DMS 273 treated with DMSO at 0.1 percent for 48 hours (cell line): Measurements from ENCODE around the gene KLHL34.

Experiments used
- DNase-seq: peaks from one replicate; lab custom pipeline; 2025; lab: John Stamatoyannopoulos, UW

KLHL34 gene

DNA sequence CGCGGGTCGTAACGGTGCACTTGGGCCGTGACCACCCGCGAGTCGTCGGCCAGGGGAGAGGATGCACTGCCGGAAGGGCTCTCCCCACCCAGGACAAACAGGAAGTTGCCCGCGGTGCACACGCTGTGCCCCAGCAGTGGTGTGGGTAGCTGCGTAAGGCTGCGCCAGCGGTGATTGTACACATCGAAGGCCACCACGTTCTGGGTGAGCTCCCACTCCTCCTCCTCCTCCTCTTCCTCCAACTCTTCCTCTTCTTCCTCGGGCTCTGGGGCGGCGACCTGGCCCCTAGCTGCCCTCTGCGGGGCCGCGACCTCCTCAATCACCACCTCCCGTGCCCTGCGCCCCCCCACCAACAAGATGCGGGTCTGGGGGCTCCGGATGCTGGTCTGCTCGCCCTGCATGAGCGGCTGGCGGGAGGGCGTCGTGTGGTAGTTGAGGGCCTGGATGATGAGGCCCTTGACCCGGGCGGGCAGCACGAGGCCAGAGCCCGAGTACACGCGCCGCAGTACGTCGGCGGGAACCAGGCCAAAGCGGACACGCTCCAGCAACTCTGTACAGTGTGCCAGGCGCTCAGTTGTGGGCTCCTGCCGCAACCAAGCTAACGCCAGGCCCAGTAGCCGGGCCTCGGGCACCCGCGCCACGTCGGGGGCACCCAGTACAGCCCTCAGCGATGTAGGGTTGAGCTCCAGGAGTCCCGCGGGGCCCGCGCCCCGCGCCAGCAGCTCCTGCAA is 1.4 kb downstream of the KLHL34 start:
- no peak for DNase-seq

GRCh38 chrX:21655901-21656586 is 2.1 kb downstream of the KLHL34 start:
- DNase-seq, result no peak

DNA sequence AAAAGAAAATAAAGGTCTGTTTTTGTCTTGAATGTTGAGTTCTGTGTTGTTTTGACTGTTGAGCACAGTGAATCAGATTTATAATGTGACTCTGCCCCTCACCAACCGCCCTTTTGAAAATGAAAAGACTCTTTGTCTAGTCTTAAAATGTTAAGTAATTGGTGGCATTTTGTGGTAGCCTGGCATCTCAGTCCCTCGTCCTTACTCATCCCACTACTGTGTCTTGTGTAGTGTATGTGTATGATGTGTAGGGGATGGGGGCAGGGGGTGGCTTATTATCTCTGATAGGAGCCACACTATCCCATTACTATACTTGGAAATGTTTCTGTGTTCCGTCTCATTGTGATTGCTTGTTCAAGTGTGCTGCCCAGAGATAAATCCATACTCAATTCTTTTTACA is 12.2 kb downstream of the KLHL34 start:
- no peak for DNase-seq

DNA sequence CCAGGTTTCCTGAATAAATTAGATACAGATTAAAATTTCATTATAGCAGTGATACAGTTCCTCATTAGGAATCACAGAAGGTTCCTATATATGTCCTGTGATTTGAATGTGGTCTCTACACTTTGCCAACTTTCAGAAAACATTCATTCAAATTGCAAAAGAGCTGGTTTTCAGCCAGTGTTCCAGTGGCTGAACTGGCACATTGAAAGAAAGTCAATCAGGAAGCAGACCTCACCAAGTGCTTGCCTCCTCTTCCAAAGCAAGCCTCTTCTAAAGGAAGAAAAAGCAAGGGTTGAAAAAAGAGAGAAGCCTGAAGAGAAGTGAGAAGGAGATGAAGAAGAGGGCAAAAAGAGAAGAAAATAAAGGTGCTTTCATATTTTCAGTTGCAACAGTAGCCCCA is 12.7 kb downstream of the KLHL34 start:
- DNase-seq, result no peak

DNA sequence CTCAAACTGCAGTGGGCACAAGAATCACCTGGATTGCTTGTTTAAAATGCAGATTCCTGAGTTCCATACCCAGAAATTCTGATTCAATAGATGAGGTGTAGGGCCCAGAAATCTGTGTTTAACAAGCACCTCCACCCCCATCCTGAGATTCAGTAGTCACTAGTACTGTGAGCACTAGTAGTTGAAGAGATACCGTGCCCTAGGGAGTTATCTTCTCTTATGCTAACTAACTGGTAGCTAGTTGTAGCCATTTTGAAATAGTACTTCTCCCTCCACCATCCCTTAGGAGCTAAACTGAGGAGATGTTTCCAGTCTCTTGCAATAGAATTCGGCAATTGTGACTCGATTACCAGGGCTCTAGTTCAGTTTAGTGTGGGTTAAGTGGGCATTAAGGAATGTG is 18.4 kb downstream of the KLHL34 start:
- DNase-seq, result no peak

DNA sequence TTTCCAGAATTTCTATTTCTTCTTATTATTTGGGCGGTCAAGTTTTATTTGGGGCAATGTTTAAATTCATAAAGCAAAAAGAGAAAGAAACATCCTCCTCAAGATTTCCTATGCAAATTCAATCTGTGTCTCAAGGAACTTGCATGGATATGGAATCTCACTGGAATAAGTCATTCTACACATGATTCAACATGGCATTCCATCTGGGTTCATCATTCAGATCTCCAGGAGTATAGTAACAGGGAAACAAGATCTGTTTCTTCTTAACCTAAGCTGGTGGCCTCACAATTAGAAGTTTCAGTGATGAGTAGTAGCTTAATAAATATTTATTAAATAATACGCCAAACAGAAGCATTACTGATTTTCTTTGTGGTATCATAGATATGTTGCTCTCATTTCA is 19.8 kb downstream of the KLHL34 start:
- DNase-seq, result no peak

GRCh38 chrX:21632027-21632426 is 26.1 kb downstream of the KLHL34 start:
- DNase-seq, result no peak

- DNase-seq, result no peak
Measured at GRCh38 chrX:21623778-21624501, 34.2 kb downstream of the KLHL34 start.

- DNase-seq, result no peak
Measured at GRCh38 chrX:21620234-21620633, 37.9 kb downstream of the KLHL34 start.

DNA sequence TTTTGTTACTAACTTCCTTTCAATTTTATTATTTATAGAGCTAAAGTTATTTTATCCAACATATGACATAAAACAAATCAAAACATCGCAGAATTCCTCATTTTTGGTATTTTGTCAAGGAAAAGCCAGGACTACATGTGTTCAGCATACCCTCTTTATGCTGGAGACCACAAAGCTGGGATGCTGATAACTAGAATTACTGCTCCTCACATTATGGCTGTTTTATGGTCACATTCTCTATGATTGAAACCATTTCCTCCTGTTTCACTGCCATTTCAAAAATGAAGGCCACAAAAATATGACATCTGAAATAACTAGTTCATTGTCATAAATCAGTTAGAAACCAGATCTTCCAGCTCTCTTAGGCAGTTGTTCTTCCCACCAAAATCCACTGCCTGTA is 41.7 kb downstream of the KLHL34 start:
- DNase-seq, result no peak

- DNase-seq, result no peak
Measured at GRCh38 chrX:21612154-21612553, 46.0 kb downstream of the KLHL34 start.

GRCh38 chrX:21610168-21610567 is 48.0 kb downstream of the KLHL34 start:
- DNase-seq, result no peak

DNA sequence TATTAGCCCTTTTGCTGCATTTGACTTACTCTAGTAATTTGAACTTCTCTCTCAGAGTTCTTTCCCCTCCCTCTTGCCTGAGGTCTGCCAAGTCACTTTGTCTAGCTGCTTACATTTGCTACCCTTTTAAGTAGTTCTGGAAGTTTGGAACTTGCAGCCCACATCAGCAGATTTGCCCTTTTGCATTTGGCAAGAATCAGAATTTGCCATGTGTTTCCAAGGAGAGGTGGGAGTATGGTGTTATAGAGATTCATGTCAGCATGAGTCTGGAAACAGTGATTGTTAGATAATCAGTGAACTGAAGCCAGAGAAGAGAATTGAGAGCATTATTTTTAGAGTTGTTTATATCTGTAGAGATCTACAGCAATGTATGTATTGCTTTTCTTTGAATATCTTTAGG is 52.1 kb downstream of the KLHL34 start:
- DNase-seq, result no peak
